H9 (cell line): Measurements from ENCODE around the gene RAD50. TPM values are rescaled to one million over a fixed set of nuclear protein-coding genes. Genes with fewer than 3 reads are reported as not detected.

Source experiments
- DNase-seq: peaks from one replicate; pipeline ENCODE4 v3.0.0-alpha.2; 2017
- H2AFZ ChIP-seq: one replicate; pipeline ENCODE4 v1.6.1; 2013; ENCODE audit warnings: mild to moderate bottlenecking, low read length, control low read depth, moderate library complexity
- H2AK5ac ChIP-seq: 2 replicates; pipeline ENCODE4 v1.6.1; 2013; ENCODE audit warnings: low read length, control low read depth, mixed read lengths; ENCODE audit not compliant: insufficient read length
- H2BK120ac ChIP-seq: one replicate; pipeline ENCODE4 v1.6.1; 2013; ENCODE audit warnings: low read depth, mild to moderate bottlenecking, low read length, control low read depth, inconsistent platforms; ENCODE audit not compliant: poor library complexity, severe bottlenecking
- H2BK12ac ChIP-seq: 2 replicates; pipeline ENCODE4 v1.6.1; 2013; ENCODE audit warnings: low read length, control low read depth, mixed read lengths, low read depth; ENCODE audit not compliant: insufficient read length
- H2BK15ac ChIP-seq: 2 replicates; pipeline ENCODE4 v1.6.1; 2013; ENCODE audit warnings: low read depth, low read length, control low read depth
- H2BK20ac ChIP-seq: one replicate; pipeline ENCODE4 v1.6.1; 2013; ENCODE audit warnings: low read depth, mild to moderate bottlenecking, low read length, control low read depth, inconsistent platforms; ENCODE audit not compliant: poor library complexity, severe bottlenecking
- H2BK5ac ChIP-seq: 2 replicates; pipeline ENCODE4 v1.6.1; 2013; ENCODE audit warnings: low read length, control low read depth, mixed read lengths; ENCODE audit not compliant: insufficient read length
- H3K14ac ChIP-seq: 2 replicates; pipeline ENCODE4 v1.6.1; 2013; ENCODE audit warnings: low read length, control low read depth; ENCODE audit not compliant: insufficient read depth
- H3K18ac ChIP-seq: 2 replicates; pipeline ENCODE4 v1.6.1; 2013; ENCODE audit warnings: low read depth, mild to moderate bottlenecking, mixed read lengths, low read length, control low read depth; ENCODE audit not compliant: insufficient read length
- H3K23ac ChIP-seq: 2 replicates; pipeline ENCODE4 v1.6.1; 2013; ENCODE audit warnings: low read length, control low read depth, mixed read lengths, low read depth; ENCODE audit not compliant: insufficient read length
- H3K23me2 ChIP-seq: 2 replicates; pipeline ENCODE4 v1.6.1; 2013; ENCODE audit warnings: low read depth, mild to moderate bottlenecking, mixed read lengths, low read length, control low read depth; ENCODE audit not compliant: insufficient read length, poor library complexity, severe bottlenecking
- H3K27ac ChIP-seq: 2 replicates; pipeline ENCODE4 v1.5.1; 2013; ENCODE audit warnings: low read length, control low read depth, mixed read lengths, low read depth; ENCODE audit not compliant: insufficient read length
- H3K27me3 ChIP-seq: 2 replicates; pipeline ENCODE4 v1.6.1; 2013; ENCODE audit warnings: low read length, control low read depth, inconsistent platforms; ENCODE audit not compliant: insufficient read depth
- H3K4ac ChIP-seq: 2 replicates; pipeline ENCODE4 v1.6.1; 2013; ENCODE audit warnings: low read depth, mild to moderate bottlenecking, control low read depth, inconsistent platforms, low read length, moderate library complexity
- H3K4me1 ChIP-seq: 2 replicates; pipeline ENCODE4 v1.6.1; 2013; ENCODE audit warnings: low read length, control low read depth, inconsistent platforms; ENCODE audit not compliant: insufficient read depth
- H3K4me2 ChIP-seq: 2 replicates; pipeline ENCODE4 v1.6.1; 2013; ENCODE audit warnings: low read length, control low read depth, mixed read lengths; ENCODE audit not compliant: insufficient read length, insufficient read depth
- H3K56ac ChIP-seq: 2 replicates; pipeline ENCODE4 v1.6.1; 2013; ENCODE audit warnings: low read depth, mild to moderate bottlenecking, mixed read lengths, low read length, control low read depth; ENCODE audit not compliant: insufficient read length
- H3K79me1 ChIP-seq: 2 replicates; pipeline ENCODE4 v1.6.1; 2013; ENCODE audit warnings: low read depth, mild to moderate bottlenecking, moderate library complexity, low read length, control low read depth, inconsistent platforms; ENCODE audit not compliant: insufficient read depth, poor library complexity, severe bottlenecking
- H3K79me2 ChIP-seq: 2 replicates; pipeline ENCODE4 v1.6.1; 2013; ENCODE audit warnings: low read length, control low read depth, inconsistent platforms; ENCODE audit not compliant: insufficient read depth
- H3K9ac ChIP-seq: 2 replicates; pipeline ENCODE4 v1.6.1; 2013; ENCODE audit warnings: low read length, control low read depth, mixed read lengths; ENCODE audit not compliant: insufficient read length; ENCODE audit errors: extremely low read depth
- H3K9me3 ChIP-seq: one replicate; pipeline ENCODE4 v1.6.1; 2013; ENCODE audit warnings: low read depth, low read length, inconsistent platforms; ENCODE audit not compliant: control insufficient read depth
- H3T11ph ChIP-seq: one replicate; pipeline ENCODE4 v1.6.1; 2013; ENCODE audit warnings: mild to moderate bottlenecking, low read length, control low read depth, inconsistent platforms
- H4K20me1 ChIP-seq: one replicate; pipeline ENCODE4 v1.6.1; 2013; ENCODE audit not compliant: control insufficient read depth, insufficient read length, insufficient read depth
- H4K5ac ChIP-seq: 2 replicates; pipeline ENCODE4 v1.6.1; 2013; ENCODE audit warnings: low read depth, mild to moderate bottlenecking, mixed read lengths, low read length, control low read depth; ENCODE audit not compliant: insufficient read length
- H4K8ac ChIP-seq: replicated peaks from 2 replicates; pipeline ENCODE4 v1.6.1; 2013; ENCODE audit warnings: low read length, control low read depth, mixed read lengths, low read depth; ENCODE audit not compliant: insufficient read length
- H4K91ac ChIP-seq: 2 replicates; pipeline ENCODE4 v1.6.1; 2013; ENCODE audit warnings: low read depth, mild to moderate bottlenecking, moderate library complexity, mixed read lengths, low read length, control low read depth; ENCODE audit not compliant: insufficient read length
- H3K27ac Mint-ChIP-seq, 3 experiments: 2 replicates in 2 of 3; 3 replicates in 1 of 3; pipeline ENCODE4 v1.8.0; 2020 to 2021; ENCODE audit warnings: mixed read lengths in 3 of 3, mild to moderate bottlenecking in 1 of 3, moderate library complexity in 1 of 3
- H3K27me3 Mint-ChIP-seq: 2 replicates; pipeline ENCODE4 v1.8.0; 2021; ENCODE audit warnings: low read depth, mild to moderate bottlenecking, moderate library complexity, mixed read lengths
- H3K36me3 Mint-ChIP-seq, 3 experiments: 2 replicates in 2 of 3; 3 replicates in 1 of 3; pipeline ENCODE4 v1.8.0; 2020 to 2021; ENCODE audit warnings: low read depth in 3 of 3, mixed read lengths in 3 of 3; ENCODE audit not compliant: insufficient read depth in 1 of 3
- H3K4me1 Mint-ChIP-seq, 2 experiments: 2 replicates each; pipeline ENCODE4 v1.8.0; 2020; ENCODE audit warnings: mixed read lengths in 2 of 2
- H3K4me3 Mint-ChIP-seq, 2 experiments: 2 replicates in 1 of 2; 3 replicates in 1 of 2; pipeline ENCODE4 v1.8.0; 2020 to 2021; ENCODE audit warnings: mild to moderate bottlenecking in 2 of 2, mixed read lengths in 2 of 2, moderate library complexity in 1 of 2
- H3K9me3 Mint-ChIP-seq, 2 experiments: 2 replicates in 1 of 2; 3 replicates in 1 of 2; pipeline ENCODE4 v1.8.0; 2020; ENCODE audit warnings: mild to moderate bottlenecking in 2 of 2, mixed read lengths in 2 of 2, moderate library complexity in 1 of 2
- WGBS: extraction: QIAGEN DNeasy Blood & Tissue Kit; methylation state at CpG from one replicate; pipeline ENCODE4 v1.1.7; 2013; ENCODE audit warnings: missing lambda C conversion rate, low lambda C conversion rate, mixed read lengths; ENCODE audit not compliant: insufficient read length; ENCODE audit errors: extremely low coverage; 5-methylcytosine and 5-hydroxymethylcytosine counted together
- total RNA-seq: library from RNA; stranded (reverse); gene quantifications from 2 replicates; pipeline ENCODE4 v1.2.1, GENCODE V29; 2021
- TF ChIP-seq, protein P1 (sequence below): fragments of 200-600 bp; sonication (generic); conservative IDR thresholded peaks from 3 replicates; pipeline ENCODE4 v1.8.0; 2021; ENCODE audit warnings: antibody characterized with exemption, mild to moderate bottlenecking

Gene RAD50
- total RNA-seq, 1 experiment from 2014 or later, result 46.1 TPM

DNA sequence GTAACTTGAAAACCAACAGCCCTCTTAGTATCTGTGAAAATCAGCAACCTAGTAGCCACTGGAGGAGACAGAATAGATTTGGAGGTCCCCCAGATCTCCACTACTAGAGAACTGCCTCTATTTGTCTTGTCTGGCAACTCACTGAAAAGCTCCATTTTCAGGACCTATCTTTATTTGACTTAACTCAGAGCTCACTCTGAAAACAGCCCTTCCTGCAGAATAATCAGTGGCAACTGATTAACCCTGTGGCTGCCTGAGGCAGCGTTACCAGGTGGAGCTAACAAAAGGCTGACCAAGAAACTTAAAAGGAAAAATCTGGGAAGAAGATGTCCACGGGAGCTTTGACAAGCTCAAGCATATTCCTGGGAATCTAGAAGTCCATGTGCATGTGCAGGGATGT, 90.7 kb downstream of the RAD50 start:
- no peaks in the 10 kb centered on the region for H4K20me1 ChIP-seq
- peaks cover 6 to 25% of the 10 kb centered on the region in 2 experiments; a peak in 4 of 5 replicates for H3K9me3 Mint-ChIP-seq
- no peak overlapping the region for H2AFZ ChIP-seq
- H2BK5ac ChIP-seq, result no peak overlapping the region
- WGBS, result no CpG with 5 or more reads among the region's 2 CpGs
- peaks cover 2 to 26% (median 9%) of the 10 kb centered on the region in 3 experiments; a peak in 5 of 7 replicates for H3K36me3 Mint-ChIP-seq
- H3K18ac ChIP-seq, result no peak overlapping the region
- H3K23ac ChIP-seq, result no peak overlapping the region
- H2BK120ac ChIP-seq, result no peak overlapping the region
- peaks cover 9% of the 10 kb centered on the region for H3K9me3 ChIP-seq
- H3T11ph ChIP-seq, result no peak overlapping the region
- peaks cover 13 to 16% of the 10 kb centered on the region in 2 experiments for H3K4me1 Mint-ChIP-seq
- H4K91ac ChIP-seq, result no peak overlapping the region
- TF ChIP-seq, protein P1, sequence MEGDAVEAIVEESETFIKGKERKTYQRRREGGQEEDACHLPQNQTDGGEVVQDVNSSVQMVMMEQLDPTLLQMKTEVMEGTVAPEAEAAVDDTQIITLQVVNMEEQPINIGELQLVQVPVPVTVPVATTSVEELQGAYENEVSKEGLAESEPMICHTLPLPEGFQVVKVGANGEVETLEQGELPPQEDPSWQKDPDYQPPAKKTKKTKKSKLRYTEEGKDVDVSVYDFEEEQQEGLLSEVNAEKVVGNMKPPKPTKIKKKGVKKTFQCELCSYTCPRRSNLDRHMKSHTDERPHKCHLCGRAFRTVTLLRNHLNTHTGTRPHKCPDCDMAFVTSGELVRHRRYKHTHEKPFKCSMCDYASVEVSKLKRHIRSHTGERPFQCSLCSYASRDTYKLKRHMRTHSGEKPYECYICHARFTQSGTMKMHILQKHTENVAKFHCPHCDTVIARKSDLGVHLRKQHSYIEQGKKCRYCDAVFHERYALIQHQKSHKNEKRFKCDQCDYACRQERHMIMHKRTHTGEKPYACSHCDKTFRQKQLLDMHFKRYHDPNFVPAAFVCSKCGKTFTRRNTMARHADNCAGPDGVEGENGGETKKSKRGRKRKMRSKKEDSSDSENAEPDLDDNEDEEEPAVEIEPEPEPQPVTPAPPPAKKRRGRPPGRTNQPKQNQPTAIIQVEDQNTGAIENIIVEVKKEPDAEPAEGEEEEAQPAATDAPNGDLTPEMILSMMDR, result no peak
- H3K4ac ChIP-seq, result no peak overlapping the region
- H3K79me2 ChIP-seq, result no peaks in the 10 kb centered on the region
- H2BK20ac ChIP-seq, result no peak overlapping the region
- no peak overlapping the region for H3K14ac ChIP-seq
- no peak for DNase-seq
- H3K23me2 ChIP-seq, result no peaks in the 10 kb centered on the region
- H2BK15ac ChIP-seq, result no peak overlapping the region
- H3K27ac ChIP-seq, result no peak overlapping the region
- no peaks in the 10 kb centered on the region for H3K79me1 ChIP-seq
- no peak overlapping the region for H2BK12ac ChIP-seq
- no peaks in the 10 kb centered on the region for H3K27me3 ChIP-seq
- H4K5ac ChIP-seq, result no peak overlapping the region
- no peak overlapping the region for H2AK5ac ChIP-seq
- H4K8ac ChIP-seq, result no peak overlapping the region
- H3K4me1 ChIP-seq, result peaks cover 4% of the 10 kb centered on the region; the same call in 1 of the 2 replicates
- no peak overlapping the region for H3K56ac ChIP-seq
- no peak overlapping the region for H3K27ac Mint-ChIP-seq
- no peak overlapping the region for H3K4me3 Mint-ChIP-seq
- H3K9ac ChIP-seq, result no peak overlapping the region
- H3K27me3 Mint-ChIP-seq, result peaks cover 20% of the 10 kb centered on the region
- H3K4me2 ChIP-seq, result no peak overlapping the region
